Measurements from ENCODE around the gene CTSF. TPM values are rescaled to one million over a fixed set of nuclear protein-coding genes. Genes with fewer than 3 reads are reported as not detected.

CTSF gene
- total RNA-seq, 2 donors from 2014 or later = 5.0 to 18.6 TPM

- no peak for DNase-seq
- H3K9me3 Mint-ChIP-seq = peaks cover 38% of the 10 kb centered on the region
- H3K27ac Mint-ChIP-seq = no peak overlapping the region
- TF ChIP-seq CTCF (conservative IDR thresholded peaks at IDR 0.05) = no peak
- Histone ChIP-seq H3K9me3 (ENCODE audit: control insufficient read depth, low read length) (peaks cover 11% of the 10 kb centered on the region), H3K4me3 (ENCODE audit: low read length) (no peak overlapping the region), H3K4me1 (ENCODE audit: control insufficient read depth, insufficient read depth, low read length) (no peaks in the 10 kb centered on the region), H3K27ac (ENCODE audit: low read depth, low read length) (no peak overlapping the region), H3K9ac (ENCODE audit: extremely low read depth, low read length, poor library complexity, severe bottlenecking) (no peak overlapping the region), H3K36me3 (ENCODE audit: control insufficient read depth, insufficient read depth, low read length) (no peaks in the 10 kb centered on the region), H3K27me3 (ENCODE audit: control insufficient read depth, insufficient read depth, low read length, poor library complexity, severe bottlenecking) (no peaks in the 10 kb centered on the region)
- H3K27me3 Mint-ChIP-seq (ENCODE audit: insufficient read depth) = peaks cover 24% of the 10 kb centered on the region
- 91 to 94% methylated on average over 5 of the region's 5 CpGs for WGBS, 2 experiments (ENCODE audit: insufficient coverage in 1 of 2, insufficient read length in 1 of 2)
- H3K4me3 Mint-ChIP-seq = no peak overlapping the region
- H3K36me3 Mint-ChIP-seq (ENCODE audit: low read depth) = peaks cover 1% of the 10 kb centered on the region
- H3K4me1 Mint-ChIP-seq = peaks cover 5% of the 10 kb centered on the region
Measured at GRCh38 chr11:66580803-66581202, 12.4 kb upstream of the CTSF start.

- Mint-ChIP-seq H3K36me3 (ENCODE audit: low read depth) (peaks cover 13% of the 10 kb centered on the region), H3K27ac (no peak overlapping the region), H3K9me3 (peaks cover 46% of the 10 kb centered on the region), H3K4me3 (no peak overlapping the region), H3K4me1 (peaks cover 5% of the 10 kb centered on the region), H3K27me3 (ENCODE audit: insufficient read depth) (peaks cover 25% of the 10 kb centered on the region)
- Histone ChIP-seq H3K4me3 (ENCODE audit: low read length) (no peak overlapping the region), H3K4me1 (ENCODE audit: control insufficient read depth, insufficient read depth, low read length) (no peaks in the 10 kb centered on the region), H3K27me3 (ENCODE audit: control insufficient read depth, insufficient read depth, low read length, poor library complexity, severe bottlenecking) (no peaks in the 10 kb centered on the region), H3K27ac (ENCODE audit: low read depth, low read length) (no peak overlapping the region), H3K9ac (ENCODE audit: extremely low read depth, low read length, poor library complexity, severe bottlenecking) (no peak overlapping the region), H3K9me3 (ENCODE audit: control insufficient read depth, low read length) (peaks cover 11% of the 10 kb centered on the region), H3K36me3 (ENCODE audit: control insufficient read depth, insufficient read depth, low read length) (no peaks in the 10 kb centered on the region)
- 35 to 36% methylated on average over 23 to 25 of the region's 25 CpGs for WGBS, 2 experiments (ENCODE audit: insufficient coverage in 1 of 2, insufficient read length in 1 of 2)
- TF ChIP-seq CTCF (conservative IDR thresholded peaks at IDR 0.05) = peak; percentile 92
- DNase-seq = peak; percentile 93
Measured at GRCh38 chr11:66579017-66579606, 10.7 kb upstream of the CTSF start.

- 85 to 100% methylated on average over 1 to 2 of the region's 2 CpGs for WGBS, 2 experiments (ENCODE audit: insufficient coverage in 1 of 2, insufficient read length in 1 of 2)
- no peaks in the 10 kb centered on the region for H3K27me3 ChIP-seq (ENCODE audit: control insufficient read depth, insufficient read depth, low read length, poor library complexity, severe bottlenecking)
- no peak for DNase-seq
- Mint-ChIP-seq H3K4me1 (peaks cover 13% of the 10 kb centered on the region), H3K27me3 (ENCODE audit: insufficient read depth) (peaks cover 7% of the 10 kb centered on the region), H3K9me3 (peaks cover 54% of the 10 kb centered on the region), H3K27ac (peak overlapping the region; percentile 96), H3K4me3 (no peak overlapping the region), H3K36me3 (ENCODE audit: low read depth) (peaks cover 18% of the 10 kb centered on the region)
- H3K4me1 ChIP-seq (ENCODE audit: control insufficient read depth, insufficient read depth, low read length) = peaks cover 6% of the 10 kb centered on the region
- H3K27ac ChIP-seq (ENCODE audit: low read depth, low read length) = no peak overlapping the region
- no peak for TF ChIP-seq CTCF (conservative IDR thresholded peaks at IDR 0.05)
- H3K36me3 ChIP-seq (ENCODE audit: control insufficient read depth, insufficient read depth, low read length) = no peaks in the 10 kb centered on the region
- H3K9ac ChIP-seq (ENCODE audit: extremely low read depth, low read length, poor library complexity, severe bottlenecking) = no peak overlapping the region
- peaks cover 26% of the 10 kb centered on the region for H3K9me3 ChIP-seq (ENCODE audit: control insufficient read depth, low read length)
- H3K4me3 ChIP-seq (ENCODE audit: low read length) = peak overlapping the region; percentile 48
Measured at GRCh38 chr11:66570850-66571180, 2.4 kb upstream of the CTSF start.
